Measurements from ENCODE around the gene COL4A2. TPM values are rescaled to one million over a fixed set of nuclear protein-coding genes. Genes with fewer than 3 reads are reported as not detected.

The COL4A2 gene
- polyA plus RNA-seq (2011; rRNA removed) (410 and 886 TPM in 2 replicates), polyA minus RNA-seq (2011; rRNA and poly(A)+ RNA removed) (205 and 240 TPM in 2 replicates)

GRCh38 chr13:110306960-110307766 lies at the start of gene COL4A2, which contains the start of gene COL4A1:
Gene COL4A2 (plus strand): TSS chr13:110307284. CDS start chr13:110307904, 620 bp downstream.
Gene COL4A1 (minus strand): TSS chr13:110307157. CDS start chr13:110307027, 130 bp downstream.
- no peak for DNase-seq (ENCODE audit: low read depth)
- CTCF ChIA-PET, result interaction anchor here (0.8 to 3.2 kb wide), 8 partner anchors 9 to 137 kb away, joined by 3 to 11 read pairs (median 3); no protein-coding TSS in a partner anchor
- POLR2A ChIA-PET, result interaction anchor here (0.6 to 0.9 kb wide), 2 partner anchors 92 to 93 kb away, joined by 3 to 4 read pairs; no protein-coding TSS in a partner anchor

GRCh38 chr13:110257408-110257807 lies 49.7 kb upstream of the COL4A2 start:
- no peaks in the 10 kb centered on the region for H3K36me3 ChIP-seq (ENCODE audit: control insufficient read depth, insufficient read depth, low read length)
- no peaks in the 10 kb centered on the region for H3K27me3 ChIP-seq (ENCODE audit: control insufficient read depth, insufficient read depth, low read length)
- TF ChIP-seq CTCF (IDR thresholded peaks at IDR 0.05; ENCODE audit: insufficient read depth, low read depth, low read length), result no peak
- H3K4me3 ChIP-seq (ENCODE audit: low read depth, low read length), result no peak overlapping the region
- ChIA-PET CTCF (interaction anchor here (1.2 kb wide), 1 partner anchor 11 kb away, joined by 3 read pairs; no protein-coding TSS in a partner anchor), POLR2A (no interaction called here)
- no peak for DNase-seq (ENCODE audit: low read depth)

More at GRCh38 chr13:110306960-110307766, at the start of gene COL4A2, which contains the start of gene COL4A1:
- H3K36me3 ChIP-seq (ENCODE audit: control insufficient read depth, insufficient read depth, low read length), result peaks cover 2% of the 10 kb centered on the region; the same call in 1 of the 2 replicates
- no peak for TF ChIP-seq CTCF (IDR thresholded peaks at IDR 0.05; ENCODE audit: insufficient read depth, low read depth, low read length)
- H3K27me3 ChIP-seq (ENCODE audit: control insufficient read depth, insufficient read depth, low read length), result no peaks in the 10 kb centered on the region
- H3K4me3 ChIP-seq (ENCODE audit: low read depth, low read length), result peak within 1 kb of the TSS; percentile 76

- Histone ChIP-seq H3K4me3 (ENCODE audit: low read depth, low read length) (no peak overlapping the region), H3K27me3 (ENCODE audit: control insufficient read depth, insufficient read depth, low read length) (no peaks in the 10 kb centered on the region)
Measured at GRCh38 chr13:110258876-110259631, 48.0 kb upstream of the COL4A2 start.

GRCh38 chr13:110259651-110260050 lies 47.4 kb upstream of the COL4A2 start:
- ChIA-PET CTCF (interaction anchor here (1.1 to 1.9 kb wide), 5 partner anchors 9 to 153 kb away, joined by 3 to 7 read pairs (median 3); no protein-coding TSS in a partner anchor), POLR2A (no interaction called here)
- H3K4me3 ChIP-seq (ENCODE audit: low read depth, low read length), result no peak overlapping the region

More at GRCh38 chr13:110258876-110259631, 48.0 kb upstream of the COL4A2 start:
- POLR2A ChIA-PET, result no interaction called here
- DNase-seq (ENCODE audit: low read depth), result no peak
- no peak for TF ChIP-seq CTCF (IDR thresholded peaks at IDR 0.05; ENCODE audit: insufficient read depth, low read depth, low read length)
- CTCF ChIA-PET, result interaction anchor here (1.1 to 1.4 kb wide), 4 partner anchors 8 to 153 kb away, joined by 3 to 7 read pairs (median 3); no protein-coding TSS in a partner anchor
- no peaks in the 10 kb centered on the region for H3K36me3 ChIP-seq (ENCODE audit: control insufficient read depth, insufficient read depth, low read length)

More at GRCh38 chr13:110259651-110260050, 47.4 kb upstream of the COL4A2 start:
- TF ChIP-seq CTCF (IDR thresholded peaks at IDR 0.05; ENCODE audit: insufficient read depth, low read depth, low read length), result no peak
- Histone ChIP-seq H3K27me3 (ENCODE audit: control insufficient read depth, insufficient read depth, low read length) (no peaks in the 10 kb centered on the region), H3K36me3 (ENCODE audit: control insufficient read depth, insufficient read depth, low read length) (0 out of 2 replicates have a peak, but pooled peaks cover under 1% of the 10 kb centered on the region)
- DNase-seq (ENCODE audit: low read depth), result no peak
